Measurements from ENCODE around the gene NSUN6. TPM values are rescaled to one million over a fixed set of nuclear protein-coding genes. Genes with fewer than 3 reads are reported as not detected.

The NSUN6 gene
- total and polyA plus RNA-seq, 2 experiments from 2014 or later: 18.1 to 37.4 TPM

DNA sequence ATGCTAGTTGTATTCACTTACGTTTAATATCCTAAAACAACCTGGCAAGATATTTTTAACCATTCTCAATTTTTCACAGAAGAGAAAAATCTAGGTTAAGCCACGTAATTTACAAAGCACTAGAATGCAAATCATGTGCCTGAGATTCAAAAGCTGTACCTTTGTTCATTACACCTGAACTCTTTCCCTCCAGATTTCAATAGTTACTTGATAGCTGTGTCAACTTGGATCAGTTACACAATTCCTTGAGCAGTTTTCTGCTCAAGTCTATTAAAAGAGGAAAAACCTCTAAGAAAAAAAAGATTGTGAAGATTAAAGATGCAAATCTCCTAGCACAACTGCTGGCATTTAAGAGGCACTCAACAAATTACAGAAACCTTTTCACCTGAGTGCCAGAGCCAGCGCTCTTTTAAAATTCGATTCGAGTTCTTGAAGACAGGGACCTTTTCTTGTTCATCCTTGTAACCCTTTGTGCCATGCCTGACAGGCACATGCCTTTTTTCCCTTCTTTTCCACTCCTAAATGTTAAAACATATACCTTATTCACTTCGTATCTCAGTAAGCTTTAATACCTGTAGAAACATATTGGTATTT is 886 bp downstream of the NSUN6 start:
- peak overlapping the region; percentile 52; the same call in 1 of the 2 replicates for H2AFZ ChIP-seq
- peak overlapping the region; percentile 91 for H3K4me3 ChIP-seq
- no peak for ATAC-seq
- peaks cover 32% of the 10 kb centered on the region for H3K79me2 ChIP-seq (replicated peaks; ENCODE audit: insufficient read depth)
- no peaks in the 10 kb centered on the region for H4K20me1 ChIP-seq (replicated peaks; ENCODE audit: insufficient read depth)
- H3K27me3 ChIP-seq (ENCODE audit: insufficient read depth): no peaks in the 10 kb centered on the region
- no peaks in the 10 kb centered on the region for H3K27me3 Mint-ChIP-seq (ENCODE audit: insufficient read depth, low read depth, poor library complexity)
- H3K4me3 Mint-ChIP-seq: peak overlapping the region; percentile 97
- 0 out of 2 replicates have a peak overlapping the region, but pooled peaks have one; percentile 95 for H3K27ac Mint-ChIP-seq
- H3F3A ChIP-seq (replicated peaks; ENCODE audit: low read depth): no peaks in the 10 kb centered on the region
- peaks cover 1% of the 10 kb centered on the region; the same call in 1 of the 3 replicates for H3K36me3 Mint-ChIP-seq (ENCODE audit: low read depth)
- no peaks in the 10 kb centered on the region for H3K9me3 Mint-ChIP-seq
- H3K4me1 ChIP-seq (ENCODE audit: insufficient read depth): 0 out of 2 replicates have a peak, but pooled peaks cover 2% of the 10 kb centered on the region
- TF ChIP-seq STAT1 (IDR thresholded peaks at IDR 0.05; ENCODE audit: unreplicated experiment) (no peak), CREB1 (CRISPR knock-in tag; IDR thresholded peaks at IDR 0.05; ENCODE audit: low read depth) (no peak), POLR2AphosphoS5 (IDR thresholded peaks at IDR 0.05; ENCODE audit: low read depth) (no peak), ZNF114 (CRISPR knock-in tag; IDR thresholded peaks at IDR 0.05) (no peak), CTCF (conservative IDR thresholded peaks at IDR 0.05; ENCODE audit: low read depth in 2 of 2) (no peak), ZNF331 (CRISPR knock-in tag; IDR thresholded peaks at IDR 0.05; ENCODE audit: low read depth) (no peak), EZH2phosphoT487 (IDR thresholded peaks at IDR 0.05; ENCODE audit: unreplicated experiment) (no peak), EZH2 (IDR thresholded peaks at IDR 0.05; ENCODE audit: low read depth, unreplicated experiment) (no peak), NANOG (IDR thresholded peaks at IDR 0.05; ENCODE audit: borderline replicate concordance) (no peak), JUNB (IDR thresholded peaks at IDR 0.05; ENCODE audit: unreplicated experiment) (no peak)
- TF ChIP-seq, protein P1, sequence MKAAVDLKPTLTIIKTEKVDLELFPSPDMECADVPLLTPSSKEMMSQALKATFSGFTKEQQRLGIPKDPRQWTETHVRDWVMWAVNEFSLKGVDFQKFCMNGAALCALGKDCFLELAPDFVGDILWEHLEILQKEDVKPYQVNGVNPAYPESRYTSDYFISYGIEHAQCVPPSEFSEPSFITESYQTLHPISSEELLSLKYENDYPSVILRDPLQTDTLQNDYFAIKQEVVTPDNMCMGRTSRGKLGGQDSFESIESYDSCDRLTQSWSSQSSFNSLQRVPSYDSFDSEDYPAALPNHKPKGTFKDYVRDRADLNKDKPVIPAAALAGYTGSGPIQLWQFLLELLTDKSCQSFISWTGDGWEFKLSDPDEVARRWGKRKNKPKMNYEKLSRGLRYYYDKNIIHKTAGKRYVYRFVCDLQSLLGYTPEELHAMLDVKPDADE (IDR thresholded peaks at IDR 0.05): no peak
- TF ChIP-seq, protein P2, sequence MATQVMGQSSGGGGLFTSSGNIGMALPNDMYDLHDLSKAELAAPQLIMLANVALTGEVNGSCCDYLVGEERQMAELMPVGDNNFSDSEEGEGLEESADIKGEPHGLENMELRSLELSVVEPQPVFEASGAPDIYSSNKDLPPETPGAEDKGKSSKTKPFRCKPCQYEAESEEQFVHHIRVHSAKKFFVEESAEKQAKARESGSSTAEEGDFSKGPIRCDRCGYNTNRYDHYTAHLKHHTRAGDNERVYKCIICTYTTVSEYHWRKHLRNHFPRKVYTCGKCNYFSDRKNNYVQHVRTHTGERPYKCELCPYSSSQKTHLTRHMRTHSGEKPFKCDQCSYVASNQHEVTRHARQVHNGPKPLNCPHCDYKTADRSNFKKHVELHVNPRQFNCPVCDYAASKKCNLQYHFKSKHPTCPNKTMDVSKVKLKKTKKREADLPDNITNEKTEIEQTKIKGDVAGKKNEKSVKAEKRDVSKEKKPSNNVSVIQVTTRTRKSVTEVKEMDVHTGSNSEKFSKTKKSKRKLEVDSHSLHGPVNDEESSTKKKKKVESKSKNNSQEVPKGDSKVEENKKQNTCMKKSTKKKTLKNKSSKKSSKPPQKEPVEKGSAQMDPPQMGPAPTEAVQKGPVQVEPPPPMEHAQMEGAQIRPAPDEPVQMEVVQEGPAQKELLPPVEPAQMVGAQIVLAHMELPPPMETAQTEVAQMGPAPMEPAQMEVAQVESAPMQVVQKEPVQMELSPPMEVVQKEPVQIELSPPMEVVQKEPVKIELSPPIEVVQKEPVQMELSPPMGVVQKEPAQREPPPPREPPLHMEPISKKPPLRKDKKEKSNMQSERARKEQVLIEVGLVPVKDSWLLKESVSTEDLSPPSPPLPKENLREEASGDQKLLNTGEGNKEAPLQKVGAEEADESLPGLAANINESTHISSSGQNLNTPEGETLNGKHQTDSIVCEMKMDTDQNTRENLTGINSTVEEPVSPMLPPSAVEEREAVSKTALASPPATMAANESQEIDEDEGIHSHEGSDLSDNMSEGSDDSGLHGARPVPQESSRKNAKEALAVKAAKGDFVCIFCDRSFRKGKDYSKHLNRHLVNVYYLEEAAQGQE (IDR thresholded peaks at IDR 0.05; ENCODE audit: unreplicated experiment): no peak
- TF ChIP-seq, protein P3, sequence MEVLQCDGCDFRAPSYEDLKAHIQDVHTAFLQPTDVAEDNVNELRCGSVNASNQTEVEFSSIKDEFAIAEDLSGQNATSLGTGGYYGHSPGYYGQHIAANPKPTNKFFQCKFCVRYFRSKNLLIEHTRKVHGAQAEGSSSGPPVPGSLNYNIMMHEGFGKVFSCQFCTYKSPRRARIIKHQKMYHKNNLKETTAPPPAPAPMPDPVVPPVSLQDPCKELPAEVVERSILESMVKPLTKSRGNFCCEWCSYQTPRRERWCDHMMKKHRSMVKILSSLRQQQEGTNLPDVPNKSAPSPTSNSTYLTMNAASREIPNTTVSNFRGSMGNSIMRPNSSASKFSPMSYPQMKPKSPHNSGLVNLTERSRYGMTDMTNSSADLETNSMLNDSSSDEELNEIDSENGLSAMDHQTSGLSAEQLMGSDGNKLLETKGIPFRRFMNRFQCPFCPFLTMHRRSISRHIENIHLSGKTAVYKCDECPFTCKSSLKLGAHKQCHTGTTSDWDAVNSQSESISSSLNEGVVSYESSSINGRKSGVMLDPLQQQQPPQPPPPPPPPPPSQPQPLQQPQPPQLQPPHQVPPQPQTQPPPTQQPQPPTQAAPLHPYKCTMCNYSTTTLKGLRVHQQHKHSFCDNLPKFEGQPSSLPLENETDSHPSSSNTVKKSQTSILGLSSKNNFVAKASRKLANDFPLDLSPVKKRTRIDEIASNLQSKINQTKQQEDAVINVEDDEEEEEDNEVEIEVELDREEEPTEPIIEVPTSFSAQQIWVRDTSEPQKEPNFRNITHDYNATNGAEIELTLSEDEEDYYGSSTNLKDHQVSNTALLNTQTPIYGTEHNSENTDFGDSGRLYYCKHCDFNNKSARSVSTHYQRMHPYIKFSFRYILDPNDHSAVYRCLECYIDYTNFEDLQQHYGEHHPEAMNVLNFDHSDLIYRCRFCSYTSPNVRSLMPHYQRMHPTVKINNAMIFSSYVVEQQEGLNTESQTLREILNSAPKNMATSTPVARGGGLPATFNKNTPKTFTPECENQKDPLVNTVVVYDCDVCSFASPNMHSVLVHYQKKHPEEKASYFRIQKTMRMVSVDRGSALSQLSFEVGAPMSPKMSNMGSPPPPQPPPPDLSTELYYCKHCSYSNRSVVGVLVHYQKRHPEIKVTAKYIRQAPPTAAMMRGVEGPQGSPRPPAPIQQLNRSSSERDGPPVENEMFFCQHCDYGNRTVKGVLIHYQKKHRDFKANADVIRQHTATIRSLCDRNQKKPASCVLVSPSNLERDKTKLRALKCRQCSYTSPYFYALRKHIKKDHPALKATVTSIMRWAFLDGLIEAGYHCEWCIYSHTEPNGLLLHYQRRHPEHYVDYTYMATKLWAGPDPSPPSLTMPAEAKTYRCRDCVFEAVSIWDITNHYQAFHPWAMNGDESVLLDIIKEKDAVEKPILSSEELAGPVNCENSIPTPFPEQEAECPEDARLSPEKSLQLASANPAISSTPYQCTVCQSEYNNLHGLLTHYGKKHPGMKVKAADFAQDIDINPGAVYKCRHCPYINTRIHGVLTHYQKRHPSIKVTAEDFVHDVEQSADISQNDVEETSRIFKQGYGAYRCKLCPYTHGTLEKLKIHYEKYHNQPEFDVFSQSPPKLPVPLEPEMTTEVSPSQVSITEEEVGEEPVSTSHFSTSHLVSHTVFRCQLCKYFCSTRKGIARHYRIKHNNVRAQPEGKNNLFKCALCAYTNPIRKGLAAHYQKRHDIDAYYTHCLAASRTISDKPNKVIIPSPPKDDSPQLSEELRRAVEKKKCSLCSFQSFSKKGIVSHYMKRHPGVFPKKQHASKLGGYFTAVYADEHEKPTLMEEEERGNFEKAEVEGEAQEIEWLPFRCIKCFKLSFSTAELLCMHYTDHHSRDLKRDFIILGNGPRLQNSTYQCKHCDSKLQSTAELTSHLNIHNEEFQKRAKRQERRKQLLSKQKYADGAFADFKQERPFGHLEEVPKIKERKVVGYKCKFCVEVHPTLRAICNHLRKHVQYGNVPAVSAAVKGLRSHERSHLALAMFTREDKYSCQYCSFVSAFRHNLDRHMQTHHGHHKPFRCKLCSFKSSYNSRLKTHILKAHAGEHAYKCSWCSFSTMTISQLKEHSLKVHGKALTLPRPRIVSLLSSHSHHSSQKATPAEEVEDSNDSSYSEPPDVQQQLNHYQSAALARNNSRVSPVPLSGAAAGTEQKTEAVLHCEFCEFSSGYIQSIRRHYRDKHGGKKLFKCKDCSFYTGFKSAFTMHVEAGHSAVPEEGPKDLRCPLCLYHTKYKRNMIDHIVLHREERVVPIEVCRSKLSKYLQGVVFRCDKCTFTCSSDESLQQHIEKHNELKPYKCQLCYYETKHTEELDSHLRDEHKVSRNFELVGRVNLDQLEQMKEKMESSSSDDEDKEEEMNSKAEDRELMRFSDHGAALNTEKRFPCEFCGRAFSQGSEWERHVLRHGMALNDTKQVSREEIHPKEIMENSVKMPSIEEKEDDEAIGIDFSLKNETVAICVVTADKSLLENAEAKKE (CRISPR knock-in tag; IDR thresholded peaks at IDR 0.05): no peak
- peak overlapping the region; percentile 95 for H3K4me2 ChIP-seq
- no peak overlapping the region for H3K27ac ChIP-seq (ENCODE audit: low read depth)
- H3K9me2 ChIP-seq (ENCODE audit: insufficient read depth): no peaks in the 10 kb centered on the region
- H3K4me1 Mint-ChIP-seq: peaks cover 4% of the 10 kb centered on the region; the same call in 2 of the 3 replicates
- DNase-seq (ENCODE audit: low spot score): no peak
- H3K36me3 ChIP-seq (ENCODE audit: insufficient read depth): no peaks in the 10 kb centered on the region; the same call in 1 of the 2 replicates
